Measurements from ENCODE around the gene HIBCH.
A peak's percentile ranks its signal among the peaks of the same experiment; 100 is the strongest.
"Not testable (repeated sequence)": the region's sequence is repeated elsewhere in the genome, so short reads cannot be mapped to it uniquely, and the experiment has no call there.

HIBCH gene, protein sequence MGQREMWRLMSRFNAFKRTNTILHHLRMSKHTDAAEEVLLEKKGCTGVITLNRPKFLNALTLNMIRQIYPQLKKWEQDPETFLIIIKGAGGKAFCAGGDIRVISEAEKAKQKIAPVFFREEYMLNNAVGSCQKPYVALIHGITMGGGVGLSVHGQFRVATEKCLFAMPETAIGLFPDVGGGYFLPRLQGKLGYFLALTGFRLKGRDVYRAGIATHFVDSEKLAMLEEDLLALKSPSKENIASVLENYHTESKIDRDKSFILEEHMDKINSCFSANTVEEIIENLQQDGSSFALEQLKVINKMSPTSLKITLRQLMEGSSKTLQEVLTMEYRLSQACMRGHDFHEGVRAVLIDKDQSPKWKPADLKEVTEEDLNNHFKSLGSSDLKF

DNA sequence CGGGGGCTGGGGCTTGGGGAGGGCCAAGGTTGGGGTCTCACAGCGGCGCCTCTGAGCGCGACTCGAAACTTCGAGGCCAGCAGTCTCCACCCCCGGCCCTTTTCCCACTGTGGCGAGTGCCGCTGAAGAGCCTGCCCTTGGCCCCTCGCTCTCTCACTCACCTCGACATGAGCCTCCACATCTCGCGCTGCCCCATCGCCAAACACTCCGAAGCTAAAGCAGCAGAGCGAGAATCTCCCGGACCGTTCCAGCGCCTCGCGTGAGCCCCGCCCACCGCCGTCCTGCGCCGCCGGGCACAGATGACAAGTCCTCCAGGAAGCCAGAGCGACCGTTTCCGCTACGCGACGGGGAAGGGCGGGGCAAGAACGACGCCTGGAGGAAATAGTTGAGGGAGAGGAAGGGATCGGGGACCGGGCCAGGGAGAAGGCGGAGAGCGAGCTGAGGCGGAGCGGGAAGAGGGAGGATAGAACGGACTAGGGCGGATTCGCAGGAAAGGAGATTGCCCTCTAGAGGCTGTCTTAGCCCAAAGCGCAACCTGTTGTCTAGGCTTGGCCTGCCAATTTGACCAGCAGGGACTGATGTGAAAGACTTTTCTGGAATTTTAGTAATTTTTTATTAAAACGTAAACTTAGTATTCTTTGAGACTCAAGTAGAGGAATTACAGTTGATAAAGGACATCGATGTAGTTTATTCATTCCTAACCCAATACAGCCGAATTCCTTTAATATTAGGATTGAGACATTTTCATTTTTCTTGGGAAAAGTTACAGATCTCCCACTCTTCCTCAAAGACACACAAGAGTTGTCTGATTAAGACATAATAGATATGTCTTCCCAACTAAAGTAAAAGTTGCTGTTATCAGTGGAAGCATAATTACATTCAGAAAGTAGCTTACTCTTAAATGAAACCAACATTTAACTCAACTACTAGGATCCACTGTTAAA, at the start of gene HIBCH:
HIBCH (minus strand) TSS at position 272 of the 944 bp plus-strand sequence; CDS start at position 196, 76 bp downstream.
- H3K36me3 ChIP-seq (ENCODE audit: insufficient read depth, low read length) = no peaks in the 10 kb centered on the region
- H3K4me3 ChIP-seq (ENCODE audit: low read depth in 1 of 2, low read length in 2 of 2) = peak within 1 kb of the TSS; percentile 85 to 91
- no peaks in the 10 kb centered on the region for H3K9me3 ChIP-seq (ENCODE audit: low read length)
- peaks cover 31% of the 10 kb centered on the region for H3K4me1 ChIP-seq (ENCODE audit: insufficient read depth, low read length)
- H3K9ac ChIP-seq (ENCODE audit: low read length) = peak within 1 kb of the TSS; percentile 18
- peak within 1 kb of the TSS; percentile 79 for H3K27ac ChIP-seq (ENCODE audit: low read depth, low read length)
- no peaks in the 10 kb centered on the region for H3K27me3 ChIP-seq (ENCODE audit: control insufficient read depth in 1 of 2, insufficient read depth in 2 of 2, low read length in 2 of 2)

DNA sequence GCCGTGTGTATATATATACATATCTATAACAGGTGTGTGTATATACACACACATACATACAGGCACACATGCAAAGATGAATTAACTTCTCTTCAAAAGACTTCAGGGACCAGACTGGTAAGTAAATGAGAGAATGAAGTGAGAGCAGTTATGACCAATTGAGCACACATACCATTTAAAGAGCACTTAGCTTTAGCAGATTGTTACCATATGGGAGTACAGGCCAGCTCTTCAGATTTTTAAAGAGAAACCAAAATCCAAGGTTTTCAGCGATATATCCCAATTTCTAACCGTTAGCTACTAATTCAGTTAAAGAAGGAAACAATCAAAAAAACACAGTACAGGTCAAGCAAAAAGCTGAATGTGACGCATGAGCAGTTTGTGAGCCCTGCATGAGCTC, 47.5 kb upstream of the HIBCH start:
- Histone ChIP-seq H3K36me3 (ENCODE audit: insufficient read depth, low read length) (peaks cover 30% of the 10 kb centered on the region), H3K27me3 (ENCODE audit: control insufficient read depth in 1 of 2, insufficient read depth in 2 of 2, low read length in 2 of 2) (no peaks in the 10 kb centered on the region), H3K27ac (ENCODE audit: low read depth, low read length) (no peak overlapping the region), H3K9me3 (ENCODE audit: low read length) (no peaks in the 10 kb centered on the region), H3K4me1 (ENCODE audit: insufficient read depth, low read length) (no peaks in the 10 kb centered on the region), H3K4me3 (ENCODE audit: low read depth in 1 of 2, low read length in 2 of 2) (no peak overlapping the region), H3K9ac (ENCODE audit: low read length) (no peak overlapping the region)

DNA sequence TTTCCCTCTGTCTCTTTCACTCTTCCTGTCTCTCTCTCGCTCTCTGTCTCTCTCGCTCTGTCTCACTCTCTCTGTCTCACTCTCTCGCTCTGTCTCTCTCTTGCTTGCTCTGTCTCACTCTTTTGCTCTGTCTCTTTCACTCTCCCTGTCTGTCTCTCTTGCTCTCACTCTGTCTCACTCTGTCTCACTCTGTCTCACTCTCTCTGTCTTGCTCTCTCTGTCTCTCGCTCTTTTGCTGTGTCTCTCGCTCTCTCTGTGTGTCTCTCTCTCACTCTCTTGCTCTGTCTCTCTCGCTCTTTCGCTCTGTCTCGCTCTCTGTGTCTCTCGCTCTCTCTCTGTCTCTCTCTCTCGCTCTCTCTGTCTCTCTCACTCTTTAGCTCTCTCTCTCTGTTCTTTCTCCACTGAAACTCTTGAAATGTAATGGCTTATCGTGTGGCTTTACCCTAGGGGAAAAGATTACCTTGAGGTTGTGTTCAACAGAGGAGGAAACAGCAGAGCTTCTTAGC, 46.7 kb upstream of the HIBCH start:
- no peak overlapping the region for H3K9ac ChIP-seq (ENCODE audit: low read length)
- H3K4me3 ChIP-seq (ENCODE audit: low read depth in 1 of 2, low read length in 2 of 2) = no peak overlapping the region
- H3K4me1 ChIP-seq (ENCODE audit: insufficient read depth, low read length) = no peaks in the 10 kb centered on the region
- H3K27ac ChIP-seq (ENCODE audit: low read depth, low read length) = no peak overlapping the region
- H3K36me3 ChIP-seq (ENCODE audit: insufficient read depth, low read length) = peaks cover 29% of the 10 kb centered on the region
- H3K27me3 ChIP-seq (ENCODE audit: control insufficient read depth in 1 of 2, insufficient read depth in 2 of 2, low read length in 2 of 2) = no peaks in the 10 kb centered on the region
- H3K9me3 ChIP-seq (ENCODE audit: low read length) = no peaks in the 10 kb centered on the region

DNA sequence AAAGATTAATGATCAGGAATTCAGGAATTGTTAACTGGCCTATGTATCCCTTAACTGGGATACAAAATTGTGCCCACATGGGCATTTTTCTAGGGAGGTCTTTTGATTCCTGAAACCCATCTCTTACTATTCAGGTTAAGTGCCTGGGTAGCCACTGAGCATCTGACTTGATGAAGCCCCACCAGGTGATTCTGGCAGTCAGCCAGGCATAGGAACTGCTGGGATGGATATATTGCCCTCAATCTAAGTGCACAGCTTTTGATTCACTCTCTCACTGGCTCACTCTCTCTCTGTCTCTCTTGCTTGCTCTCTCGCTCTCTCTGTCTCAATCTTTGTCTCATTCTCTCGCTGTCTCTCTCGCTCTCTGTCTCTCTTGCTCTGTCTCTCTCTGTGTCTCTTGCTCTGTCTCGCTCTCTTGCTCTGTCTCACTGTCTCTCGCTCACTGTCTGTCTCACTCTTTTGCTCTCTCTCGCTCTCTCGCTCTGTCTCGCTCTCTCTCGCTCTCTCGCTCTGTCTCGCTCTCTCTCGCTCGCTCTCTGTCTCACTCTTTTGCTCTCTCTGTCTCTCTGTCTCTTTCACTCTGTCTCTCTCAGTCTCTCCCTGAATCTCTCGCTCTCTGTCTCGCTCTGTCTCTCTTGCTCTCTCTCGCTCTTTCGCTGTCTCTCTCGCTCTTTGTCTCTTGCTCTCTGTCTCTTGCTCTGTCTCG, 46.0 kb upstream of the HIBCH start:
- Histone ChIP-seq H3K27me3 (ENCODE audit: control insufficient read depth in 1 of 2, insufficient read depth in 2 of 2, low read length in 2 of 2) (no peaks in the 10 kb centered on the region), H3K9ac (ENCODE audit: low read length) (no peak overlapping the region), H3K4me1 (ENCODE audit: insufficient read depth, low read length) (no peaks in the 10 kb centered on the region), H3K4me3 (ENCODE audit: low read depth in 1 of 2, low read length in 2 of 2) (no peak overlapping the region), H3K36me3 (ENCODE audit: insufficient read depth, low read length) (peaks cover 23% of the 10 kb centered on the region), H3K9me3 (ENCODE audit: low read length) (no peaks in the 10 kb centered on the region), H3K27ac (ENCODE audit: low read depth, low read length) (no peak overlapping the region)

DNA sequence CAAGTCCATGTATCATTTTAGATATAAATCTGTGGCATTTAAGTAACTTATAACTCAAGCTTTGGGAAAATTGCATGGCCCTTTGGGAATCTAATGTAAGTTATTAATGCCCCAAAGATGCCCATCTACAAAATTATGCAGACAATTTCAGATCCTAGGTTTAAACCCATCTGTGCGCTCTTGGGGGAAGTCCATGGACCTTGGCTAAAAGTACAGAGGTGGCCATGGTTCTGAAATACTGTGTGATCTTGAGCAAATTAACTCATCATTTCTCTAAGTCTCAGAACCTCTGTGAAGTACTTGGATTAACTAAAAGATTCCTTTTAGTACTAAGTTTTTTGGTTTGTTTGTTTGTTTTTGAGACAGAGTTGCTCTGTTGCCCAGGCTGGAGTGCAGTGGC, 43.3 kb upstream of the HIBCH start:
- no peak overlapping the region for H3K4me3 ChIP-seq (ENCODE audit: low read depth in 1 of 2, low read length in 2 of 2)

DNA sequence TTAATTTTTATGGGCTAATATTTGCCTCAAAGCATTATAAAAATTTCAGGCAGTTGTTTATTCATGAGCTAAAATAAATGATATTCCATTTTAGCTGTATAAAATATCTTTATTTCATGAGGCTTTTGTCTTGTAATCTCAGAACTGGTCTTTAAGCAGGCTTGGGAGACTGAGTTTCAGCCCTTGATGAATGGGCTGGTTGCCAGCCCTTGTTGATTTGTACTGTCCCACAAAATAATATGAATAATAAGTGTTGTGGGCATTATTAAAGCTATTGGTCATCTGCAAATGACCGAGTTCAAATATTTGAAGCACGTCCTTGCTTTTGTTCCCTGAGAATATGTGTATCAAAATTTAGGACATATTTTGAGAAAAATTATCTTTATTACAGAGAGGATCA, 41.9 kb upstream of the HIBCH start:
- Histone ChIP-seq H3K36me3 (ENCODE audit: insufficient read depth, low read length) (peaks cover 7% of the 10 kb centered on the region), H3K4me3 (ENCODE audit: low read depth in 1 of 2, low read length in 2 of 2) (no peak overlapping the region)

More for the DNA sequence above, 43.3 kb upstream of the HIBCH start:
- Histone ChIP-seq H3K9me3 (ENCODE audit: low read length) (no peaks in the 10 kb centered on the region), H3K27me3 (ENCODE audit: control insufficient read depth in 1 of 2, insufficient read depth in 2 of 2, low read length in 2 of 2) (no peaks in the 10 kb centered on the region), H3K27ac (ENCODE audit: low read depth, low read length) (no peak overlapping the region), H3K9ac (ENCODE audit: low read length) (no peak overlapping the region), H3K36me3 (ENCODE audit: insufficient read depth, low read length) (peaks cover 18% of the 10 kb centered on the region), H3K4me1 (ENCODE audit: insufficient read depth, low read length) (peaks cover 7% of the 10 kb centered on the region)

DNA sequence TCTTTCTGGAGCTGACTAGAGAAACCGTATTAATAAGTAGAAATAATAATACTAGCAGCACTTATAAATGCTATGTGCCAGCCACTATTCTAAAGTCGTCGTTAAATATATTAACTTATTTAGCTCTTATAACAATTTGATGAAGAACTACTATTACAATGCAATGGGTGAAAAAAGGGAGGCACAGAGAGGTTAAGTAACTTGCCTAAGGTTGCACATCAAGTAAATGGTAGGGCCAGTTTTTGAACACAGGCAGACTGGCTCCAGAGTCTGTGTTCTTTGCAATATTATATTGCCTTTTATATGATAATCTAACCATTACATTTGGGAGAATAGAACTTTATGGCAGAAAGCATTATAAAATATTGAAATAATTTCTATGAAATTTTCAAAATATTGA, 41.3 kb upstream of the HIBCH start:
- Histone ChIP-seq H3K4me3 (ENCODE audit: low read depth in 1 of 2, low read length in 2 of 2) (no peak overlapping the region), H3K9ac (ENCODE audit: low read length) (no peak overlapping the region), H3K36me3 (ENCODE audit: insufficient read depth, low read length) (peaks cover 3% of the 10 kb centered on the region), H3K27ac (ENCODE audit: low read depth, low read length) (no peak overlapping the region), H3K27me3 (ENCODE audit: control insufficient read depth in 1 of 2, insufficient read depth in 2 of 2, low read length in 2 of 2) (no peaks in the 10 kb centered on the region), H3K9me3 (ENCODE audit: low read length) (no peaks in the 10 kb centered on the region), H3K4me1 (ENCODE audit: insufficient read depth, low read length) (peaks cover 16% of the 10 kb centered on the region)

More for the DNA sequence above, 41.9 kb upstream of the HIBCH start:
- no peaks in the 10 kb centered on the region for H3K27me3 ChIP-seq (ENCODE audit: control insufficient read depth in 1 of 2, insufficient read depth in 2 of 2, low read length in 2 of 2)
- H3K4me1 ChIP-seq (ENCODE audit: insufficient read depth, low read length) = peaks cover 12% of the 10 kb centered on the region
- no peaks in the 10 kb centered on the region for H3K9me3 ChIP-seq (ENCODE audit: low read length)
- no peak overlapping the region for H3K9ac ChIP-seq (ENCODE audit: low read length)
- H3K27ac ChIP-seq (ENCODE audit: low read depth, low read length) = no peak overlapping the region

DNA sequence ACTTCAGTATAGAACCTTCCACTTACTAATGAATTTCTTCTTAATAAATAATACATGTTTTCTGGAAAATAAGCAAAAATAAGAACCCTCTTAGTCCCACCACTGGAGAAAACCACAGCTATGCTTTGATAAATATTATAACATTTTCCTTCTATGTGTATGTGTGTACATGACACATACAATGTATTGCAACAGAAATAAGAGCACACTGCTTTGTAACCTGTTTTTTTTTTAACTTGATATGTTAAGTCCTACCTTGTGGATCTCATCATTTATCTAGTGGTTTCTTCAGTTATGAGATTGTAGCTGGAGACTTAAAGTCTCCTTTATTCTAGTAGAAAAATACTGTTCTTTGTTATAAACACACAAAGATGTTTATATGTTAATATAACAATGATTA, 40.9 kb upstream of the HIBCH start:
- Histone ChIP-seq H3K9me3 (ENCODE audit: low read length) (no peaks in the 10 kb centered on the region), H3K9ac (ENCODE audit: low read length) (no peak overlapping the region), H3K27me3 (ENCODE audit: control insufficient read depth in 1 of 2, insufficient read depth in 2 of 2, low read length in 2 of 2) (no peaks in the 10 kb centered on the region), H3K36me3 (ENCODE audit: insufficient read depth, low read length) (peaks cover 3% of the 10 kb centered on the region), H3K27ac (ENCODE audit: low read depth, low read length) (no peak overlapping the region), H3K4me1 (ENCODE audit: insufficient read depth, low read length) (peaks cover 17% of the 10 kb centered on the region), H3K4me3 (ENCODE audit: low read depth in 1 of 2, low read length in 2 of 2) (no peak overlapping the region)

DNA sequence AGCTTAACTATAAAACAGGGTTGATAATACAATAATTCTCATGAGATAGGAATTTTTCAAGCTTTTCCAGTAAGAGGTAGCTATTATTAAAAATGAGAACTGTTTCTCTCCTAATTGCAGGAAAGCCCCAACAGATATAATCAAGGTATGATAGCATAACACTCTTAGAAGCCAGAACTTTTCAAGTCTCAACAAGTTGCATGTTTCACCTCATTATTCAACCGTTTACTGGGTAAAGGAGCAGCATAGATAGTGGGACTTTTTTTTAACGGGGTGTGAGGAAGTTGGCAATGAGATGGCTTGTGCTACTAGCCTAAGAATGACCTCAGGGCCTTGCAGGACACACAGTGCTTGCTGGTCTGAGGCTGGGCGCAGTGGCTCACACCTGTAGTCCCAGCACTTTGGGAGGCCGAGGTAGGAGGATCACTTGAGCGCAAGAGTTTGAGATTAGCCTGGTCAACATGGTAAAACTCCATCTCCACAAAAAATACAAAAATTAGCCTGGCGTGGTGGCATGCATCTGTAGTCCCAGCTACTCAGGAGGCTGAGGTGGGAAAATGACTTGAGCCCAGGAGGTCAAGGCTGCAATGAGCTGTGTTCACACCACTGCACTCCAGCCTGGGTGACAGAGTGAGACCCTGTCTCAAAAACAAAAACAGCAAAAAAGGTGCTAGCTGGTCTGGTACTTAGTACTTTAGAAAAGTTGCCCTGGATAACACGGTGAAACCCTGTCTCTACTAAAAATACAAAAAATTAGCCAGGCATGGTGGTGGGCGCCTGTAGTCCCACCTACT, 39.2 kb upstream of the HIBCH start:
- not testable (repeated sequence) for H3K9me3 ChIP-seq (ENCODE audit: low read length); H3K9ac ChIP-seq (ENCODE audit: low read length); H3K27me3 ChIP-seq (ENCODE audit: control insufficient read depth in 1 of 2, insufficient read depth in 2 of 2, low read length in 2 of 2); H3K4me3 ChIP-seq (ENCODE audit: low read depth in 1 of 2, low read length in 2 of 2); H3K36me3 ChIP-seq (ENCODE audit: insufficient read depth, low read length); H3K27ac ChIP-seq (ENCODE audit: low read depth, low read length)
- peaks cover 17% of the 10 kb centered on the region for H3K4me1 ChIP-seq (ENCODE audit: insufficient read depth, low read length)

DNA sequence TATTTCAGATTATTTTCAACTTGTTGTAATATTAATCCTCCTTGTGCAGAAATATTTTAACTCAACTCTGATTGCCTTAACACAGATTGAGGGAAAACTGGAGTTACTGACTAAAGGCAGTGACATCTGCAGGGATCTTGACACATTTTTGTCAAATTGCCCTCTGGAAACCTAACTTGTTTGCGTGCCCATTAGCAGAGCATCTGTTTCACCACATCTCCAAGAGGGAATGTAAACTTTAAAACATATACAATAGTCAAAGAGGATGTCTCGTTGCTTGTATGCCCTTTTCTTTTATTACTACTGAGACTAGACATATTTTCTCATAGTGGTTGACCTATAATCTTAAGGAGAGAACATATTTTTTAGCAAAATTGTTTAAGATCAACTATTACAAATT, 38.0 kb upstream of the HIBCH start:
- Histone ChIP-seq H3K4me3 (ENCODE audit: low read depth in 1 of 2, low read length in 2 of 2) (no peak overlapping the region), H3K27me3 (ENCODE audit: control insufficient read depth in 1 of 2, insufficient read depth in 2 of 2, low read length in 2 of 2) (no peaks in the 10 kb centered on the region), H3K9me3 (ENCODE audit: low read length) (no peaks in the 10 kb centered on the region), H3K36me3 (ENCODE audit: insufficient read depth, low read length) (no peaks in the 10 kb centered on the region), H3K9ac (ENCODE audit: low read length) (no peak overlapping the region), H3K4me1 (ENCODE audit: insufficient read depth, low read length) (peaks cover 28% of the 10 kb centered on the region), H3K27ac (ENCODE audit: low read depth, low read length) (no peak overlapping the region)

All from muscle layer of colon (tissue), 2 donors.